ENCODE results near the gene ACP4.
"Not testable (repeated sequence)": the region's sequence is repeated elsewhere in the genome, so short reads cannot be mapped to it uniquely, and the experiment has no call there.

The ACP4 gene

GRCh38 chr19:50797781-50798658, 7.8 kb downstream of the ACP4 start:
- DNase-seq = no peak

- no peak for DNase-seq
Measured at GRCh38 chr19:50798659-50799546, 8.7 kb downstream of the ACP4 start.

- DNase-seq = no peak
Measured at GRCh38 chr19:50799547-50799851, 9.3 kb downstream of the ACP4 start.

- DNase-seq = no peak
Measured at GRCh38 chr19:50801107-50801506, 10.9 kb downstream of the ACP4 start.

- peak in 2 of 5 donors; percentile 18 for DNase-seq
Measured at GRCh38 chr19:50803633-50804419, 13.6 kb downstream of the ACP4 start.

- peak; percentile 94 to 98 (median 95) for DNase-seq
Measured at GRCh38 chr19:50804420-50805272, 14.4 kb downstream of the ACP4 start.

- no peak for DNase-seq
Measured at GRCh38 chr19:50808856-50809255, 18.6 kb downstream of the ACP4 start.

GRCh38 chr19:50811622-50812238, 21.5 kb downstream of the ACP4 start:
- not testable (repeated sequence) for DNase-seq

- no peak for DNase-seq
Measured at GRCh38 chr19:50812474-50812873, 22.3 kb downstream of the ACP4 start.

- no peak for DNase-seq
Measured at GRCh38 chr19:50814883-50815282, 24.7 kb downstream of the ACP4 start.

- DNase-seq = no peak
Measured at GRCh38 chr19:50815439-50815838, 25.2 kb downstream of the ACP4 start.

GRCh38 chr19:50817941-50818858, 28.0 kb downstream of the ACP4 start:
- peak in 2 of 5 donors; percentile 28 to 75 for DNase-seq

GRCh38 chr19:50818859-50819472, 28.8 kb downstream of the ACP4 start:
- DNase-seq = no peak

- DNase-seq = no peak
Measured at GRCh38 chr19:50819636-50820035, 29.4 kb downstream of the ACP4 start.

GRCh38 chr19:50820086-50820485, 29.9 kb downstream of the ACP4 start:
- no peak for DNase-seq

GRCh38 chr19:50820549-50821247, 30.5 kb downstream of the ACP4 start:
- no peak for DNase-seq

- no peak for DNase-seq
Measured at GRCh38 chr19:50821248-50821612, 31.0 kb downstream of the ACP4 start.

GRCh38 chr19:50821622-50822021, 31.4 kb downstream of the ACP4 start:
- no peak for DNase-seq

- no peak for DNase-seq
Measured at GRCh38 chr19:50822661-50823208, 32.5 kb downstream of the ACP4 start.

All from T-helper 1 cell (primary cell).